ENCODE results near the gene KCTD1. TPM values are rescaled to one million over a fixed set of nuclear protein-coding genes. Genes with fewer than 3 reads are reported as not detected.

The KCTD1 gene
- total and polyA plus RNA-seq, 5 donors, result 31.4 to 51.8 (median 49.1) TPM

- 84% methylated on average over 3 of the region's 3 CpGs for WGBS
- no peaks in the 10 kb centered on the region for H3K27me3 ChIP-seq (ENCODE audit: control insufficient read depth, insufficient read depth)
- no peak overlapping the region for H3K4me3 ChIP-seq (ENCODE audit: low read length)
- DNase-seq, result no peak
- no peak overlapping the region for H3K27ac ChIP-seq (ENCODE audit: low read length)
- no peaks in the 10 kb centered on the region for H3K9me3 ChIP-seq (ENCODE audit: control insufficient read depth, low read length)
- H3K4me1 ChIP-seq (ENCODE audit: control insufficient read depth, insufficient read depth, low read length), result peaks cover 1% of the 10 kb centered on the region
- no peak for ATAC-seq
- intact Hi-C loops (cut with DNase I), result no loop called here
Observed at GRCh38 chr18:26456070-26456491, 92.3 kb downstream of the KCTD1 start.

- no peaks in the 10 kb centered on the region for H3K4me1 ChIP-seq (ENCODE audit: control insufficient read depth, insufficient read depth, low read length)
- no peaks in the 10 kb centered on the region for H3K27me3 ChIP-seq (ENCODE audit: control insufficient read depth, insufficient read depth)
- DNase-seq (no peak), ATAC-seq (no peak)
- WGBS, result 96% methylated on average over 15 of the region's 15 CpGs
- intact Hi-C loops (cut with DNase I), result no loop called here
- H3K9me3 ChIP-seq (ENCODE audit: control insufficient read depth, low read length), result no peaks in the 10 kb centered on the region
- H3K27ac ChIP-seq (ENCODE audit: low read length), result no peak overlapping the region
- no peak overlapping the region for H3K4me3 ChIP-seq (ENCODE audit: low read length)
Observed at GRCh38 chr18:26455639-26456038, 92.7 kb downstream of the KCTD1 start.

DNA sequence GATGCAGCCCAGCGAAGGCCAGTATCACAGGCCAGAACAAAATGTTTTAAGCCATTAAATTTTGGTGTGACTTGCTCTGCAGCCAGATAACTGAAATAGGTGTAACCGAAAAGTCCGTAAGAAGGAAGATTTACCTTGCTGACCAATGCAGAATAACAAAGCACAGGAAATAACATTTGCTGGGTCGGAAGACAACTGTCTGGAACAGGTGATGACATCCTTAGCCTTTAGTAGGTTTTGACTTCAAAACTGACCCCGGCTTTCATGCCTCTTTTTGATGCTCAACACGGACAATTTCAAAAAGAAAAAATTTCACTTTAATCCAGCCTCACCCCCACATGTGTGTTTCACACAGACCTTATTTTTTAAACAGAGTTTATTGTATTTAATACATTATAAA is 93.7 kb downstream of the KCTD1 start:
- intact Hi-C loops (cut with DNase I), result no loop called here
- Histone ChIP-seq H3K27me3 (ENCODE audit: control insufficient read depth, insufficient read depth) (no peaks in the 10 kb centered on the region), H3K4me3 (ENCODE audit: low read length) (no peak overlapping the region), H3K27ac (ENCODE audit: low read length) (no peak overlapping the region), H3K4me1 (ENCODE audit: control insufficient read depth, insufficient read depth, low read length) (no peaks in the 10 kb centered on the region), H3K9me3 (ENCODE audit: control insufficient read depth, low read length) (no peaks in the 10 kb centered on the region)
- 89% methylated on average over 6 of the region's 6 CpGs for WGBS
- DNase-seq (no peak), ATAC-seq (no peak)

- intact Hi-C loops (cut with DNase I), result no loop called here
- Histone ChIP-seq H3K27me3 (ENCODE audit: control insufficient read depth, insufficient read depth) (no peaks in the 10 kb centered on the region), H3K27ac (ENCODE audit: low read length) (no peak overlapping the region), H3K4me3 (ENCODE audit: low read length) (no peak overlapping the region), H3K9me3 (ENCODE audit: control insufficient read depth, low read length) (no peaks in the 10 kb centered on the region), H3K4me1 (ENCODE audit: control insufficient read depth, insufficient read depth, low read length) (no peaks in the 10 kb centered on the region)
- ATAC-seq (no peak), DNase-seq (no peak)
- WGBS, result 91% methylated on average over 3 of the region's 3 CpGs
Observed at GRCh38 chr18:26454192-26454591, 94.2 kb downstream of the KCTD1 start.

DNA sequence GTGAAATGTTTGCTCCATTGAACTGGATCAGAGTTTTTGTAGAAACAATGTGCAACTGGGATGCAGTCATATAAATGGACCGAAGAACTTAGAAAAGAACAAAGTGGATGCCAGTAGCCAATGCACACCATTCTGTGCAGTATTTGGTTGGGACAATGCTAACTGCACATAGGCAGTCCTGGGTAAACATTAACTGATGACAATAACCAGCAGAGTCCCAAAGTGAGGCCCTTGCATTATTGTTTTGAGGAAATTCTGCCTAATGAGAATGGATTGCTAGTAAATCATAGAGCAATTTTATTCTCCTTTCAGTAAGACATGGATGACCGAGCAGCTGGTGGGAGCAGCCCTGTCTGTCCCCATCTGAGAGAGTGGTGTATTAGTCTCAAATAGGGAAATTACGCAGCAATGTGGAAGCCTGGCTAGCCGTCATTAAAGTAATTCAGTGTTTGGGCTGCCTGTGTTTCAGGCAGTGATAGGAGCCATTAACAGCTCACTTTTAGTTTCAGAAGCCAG is 94.9 kb downstream of the KCTD1 start:
- Histone ChIP-seq H3K27me3 (ENCODE audit: control insufficient read depth, insufficient read depth) (no peaks in the 10 kb centered on the region), H3K9me3 (ENCODE audit: control insufficient read depth, low read length) (no peaks in the 10 kb centered on the region), H3K27ac (ENCODE audit: low read length) (no peak overlapping the region), H3K4me1 (ENCODE audit: control insufficient read depth, insufficient read depth, low read length) (no peaks in the 10 kb centered on the region), H3K4me3 (ENCODE audit: low read length) (no peak overlapping the region)
- DNase-seq, result no peak
- intact Hi-C loops (cut with DNase I), result no loop called here
- 86% methylated on average over 4 of the region's 4 CpGs for WGBS
- no peak for ATAC-seq

DNA sequence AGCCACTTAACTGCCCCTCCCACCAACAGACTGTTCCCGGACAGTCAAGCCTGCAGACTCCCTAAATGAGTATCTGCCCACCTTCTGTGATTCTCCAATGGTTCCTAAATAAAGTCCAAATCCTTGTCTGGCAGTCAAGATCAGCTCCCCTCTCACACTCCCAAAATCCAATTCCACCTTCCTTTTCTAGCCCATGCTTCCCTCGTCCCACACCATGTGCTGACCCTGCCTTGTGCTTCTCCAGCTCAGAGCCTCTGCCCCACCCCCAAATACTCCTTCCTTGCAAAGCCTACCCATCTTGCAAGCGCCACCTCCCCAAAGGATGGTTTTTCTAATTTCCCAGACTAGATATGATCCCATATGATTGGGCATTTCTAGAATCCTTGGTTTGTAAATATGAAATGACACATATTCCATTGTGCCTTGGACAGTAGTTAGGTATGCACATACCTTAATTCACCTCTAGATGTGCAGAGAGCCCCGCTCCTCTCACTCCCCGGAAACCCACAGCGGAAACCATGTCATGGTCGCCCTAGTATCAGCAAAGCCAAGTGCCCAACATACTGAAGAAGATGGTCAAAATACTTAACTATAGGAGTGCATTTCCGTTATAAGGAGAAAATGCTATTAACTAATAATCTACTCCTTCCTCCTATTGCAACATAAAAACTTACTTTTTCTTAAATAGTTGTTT is 97.2 kb downstream of the KCTD1 start:
- no peaks in the 10 kb centered on the region for H3K27me3 ChIP-seq (ENCODE audit: control insufficient read depth, insufficient read depth)
- no peaks in the 10 kb centered on the region for H3K9me3 ChIP-seq (ENCODE audit: control insufficient read depth, low read length)
- DNase-seq, result no peak
- no peaks in the 10 kb centered on the region for H3K4me1 ChIP-seq (ENCODE audit: control insufficient read depth, insufficient read depth, low read length)
- no peak overlapping the region for H3K27ac ChIP-seq (ENCODE audit: low read length)
- 86% methylated on average over 8 of the region's 8 CpGs for WGBS
- intact Hi-C loops (cut with DNase I), result no loop called here
- no peak overlapping the region for H3K4me3 ChIP-seq (ENCODE audit: low read length)
- ATAC-seq, result no peak

DNA sequence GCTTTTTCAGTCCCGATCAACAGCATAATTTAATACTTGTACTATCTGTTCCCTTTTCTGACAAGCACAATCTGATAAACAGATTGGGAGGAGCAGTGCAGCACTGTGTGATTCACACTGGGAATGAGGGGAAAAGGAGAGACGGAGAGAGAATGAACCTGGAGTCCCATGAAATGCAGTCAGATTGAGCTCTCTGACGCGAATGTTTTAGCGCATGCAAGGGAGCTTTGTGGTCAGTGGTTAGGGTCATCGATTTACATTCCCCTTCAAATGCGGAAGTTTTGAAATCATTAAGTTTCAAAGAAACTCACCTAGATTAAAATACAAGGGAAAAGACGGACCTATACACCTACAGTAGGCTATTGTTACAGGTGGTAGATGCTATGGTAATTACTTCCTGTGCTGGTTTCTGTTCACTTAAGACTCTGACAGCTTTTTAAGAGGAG is 99.6 kb downstream of the KCTD1 start:
- no peaks in the 10 kb centered on the region for H3K27me3 ChIP-seq (ENCODE audit: control insufficient read depth, insufficient read depth)
- WGBS, result 85% methylated on average over 8 of the region's 8 CpGs
- intact Hi-C loops (cut with DNase I), result no loop called here
- no peaks in the 10 kb centered on the region for H3K9me3 ChIP-seq (ENCODE audit: control insufficient read depth, low read length)
- H3K4me3 ChIP-seq (ENCODE audit: low read length), result no peak overlapping the region
- DNase-seq (no peak), ATAC-seq (no peak)
- no peaks in the 10 kb centered on the region for H3K4me1 ChIP-seq (ENCODE audit: control insufficient read depth, insufficient read depth, low read length)
- no peak overlapping the region for H3K27ac ChIP-seq (ENCODE audit: low read length)

DNA sequence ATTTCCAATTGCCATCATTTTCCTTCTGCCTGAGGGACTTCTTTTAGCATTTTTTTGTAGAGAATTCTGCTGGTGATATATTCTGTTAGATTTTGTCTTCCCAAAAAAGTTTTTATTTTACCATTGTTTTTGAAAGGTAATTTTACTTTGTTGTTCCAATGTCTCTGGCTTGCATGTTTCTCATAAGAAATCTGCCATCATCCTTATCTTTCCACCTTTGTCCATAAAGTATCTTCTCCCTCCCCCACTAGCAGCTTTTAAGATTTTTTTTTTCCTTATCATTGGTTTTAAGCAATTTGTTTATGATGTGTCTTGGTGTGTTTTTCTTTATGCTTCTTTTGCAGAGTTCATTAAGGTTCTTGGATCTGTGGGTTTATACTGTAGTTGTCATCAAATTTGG is 104.5 kb downstream of the KCTD1 start:
- DNase-seq (no peak), ATAC-seq (no peak)
- no peak overlapping the region for H3K4me3 ChIP-seq (ENCODE audit: low read length)
- H3K27ac ChIP-seq (ENCODE audit: low read length), result no peak overlapping the region
- no peaks in the 10 kb centered on the region for H3K9me3 ChIP-seq (ENCODE audit: control insufficient read depth, low read length)
- intact Hi-C loops (cut with DNase I), result no loop called here
- no peaks in the 10 kb centered on the region for H3K27me3 ChIP-seq (ENCODE audit: control insufficient read depth, insufficient read depth)
- no peaks in the 10 kb centered on the region for H3K4me1 ChIP-seq (ENCODE audit: control insufficient read depth, insufficient read depth, low read length)

- Histone ChIP-seq H3K4me3 (ENCODE audit: low read length) (no peak overlapping the region), H3K27ac (ENCODE audit: low read length) (no peak overlapping the region), H3K9me3 (ENCODE audit: control insufficient read depth, low read length) (no peaks in the 10 kb centered on the region), H3K4me1 (ENCODE audit: control insufficient read depth, insufficient read depth, low read length) (no peaks in the 10 kb centered on the region), H3K27me3 (ENCODE audit: control insufficient read depth, insufficient read depth) (no peaks in the 10 kb centered on the region)
- intact Hi-C loops (cut with DNase I), result no loop called here
- no peak for ATAC-seq
- DNase-seq, result no peak
- 36% methylated on average over 3 of the region's 3 CpGs for WGBS
Observed at GRCh38 chr18:26442126-26442525, 106.2 kb downstream of the KCTD1 start.

GRCh38 chr18:26440644-26441043 is 107.7 kb downstream of the KCTD1 start:
- Histone ChIP-seq H3K4me1 (ENCODE audit: control insufficient read depth, insufficient read depth, low read length) (peaks cover 3% of the 10 kb centered on the region), H3K27ac (ENCODE audit: low read length) (no peak overlapping the region), H3K4me3 (ENCODE audit: low read length) (no peak overlapping the region), H3K27me3 (ENCODE audit: control insufficient read depth, insufficient read depth) (no peaks in the 10 kb centered on the region), H3K9me3 (ENCODE audit: control insufficient read depth, low read length) (no peaks in the 10 kb centered on the region)
- ATAC-seq (peak; percentile 65 to 66), DNase-seq (no peak)
- intact Hi-C loops (cut with DNase I), result no loop called here
- 32% methylated on average over 8 of the region's 8 CpGs for WGBS

DNA sequence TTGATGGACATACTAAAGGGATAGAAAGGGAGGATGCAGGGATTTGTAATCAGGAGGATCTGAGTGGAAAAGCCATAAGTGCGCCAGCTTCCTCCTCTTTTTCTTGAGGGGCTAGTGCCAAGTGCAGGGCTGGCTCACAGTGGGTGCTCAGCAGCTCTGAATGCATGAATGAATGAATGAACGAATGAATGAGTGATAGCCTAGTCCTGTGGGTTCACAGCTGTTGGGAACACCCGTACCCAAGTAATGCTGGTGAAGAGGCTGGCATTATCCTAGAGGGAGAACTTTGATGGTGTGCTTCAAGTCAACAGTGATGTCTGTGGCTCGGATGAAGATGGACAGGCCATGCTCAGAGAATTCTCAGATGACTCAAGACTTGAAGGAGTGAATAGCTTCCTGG is 108.8 kb downstream of the KCTD1 start:
- DNase-seq (no peak), ATAC-seq (no peak)
- WGBS, result 89% methylated on average over 4 of the region's 4 CpGs
- H3K9me3 ChIP-seq (ENCODE audit: control insufficient read depth, low read length), result no peaks in the 10 kb centered on the region
- intact Hi-C loops (cut with DNase I), result no loop called here
- H3K4me1 ChIP-seq (ENCODE audit: control insufficient read depth, insufficient read depth, low read length), result peaks cover 3% of the 10 kb centered on the region
- no peaks in the 10 kb centered on the region for H3K27me3 ChIP-seq (ENCODE audit: control insufficient read depth, insufficient read depth)
- no peak overlapping the region for H3K4me3 ChIP-seq (ENCODE audit: low read length)
- no peak overlapping the region for H3K27ac ChIP-seq (ENCODE audit: low read length)

DNA sequence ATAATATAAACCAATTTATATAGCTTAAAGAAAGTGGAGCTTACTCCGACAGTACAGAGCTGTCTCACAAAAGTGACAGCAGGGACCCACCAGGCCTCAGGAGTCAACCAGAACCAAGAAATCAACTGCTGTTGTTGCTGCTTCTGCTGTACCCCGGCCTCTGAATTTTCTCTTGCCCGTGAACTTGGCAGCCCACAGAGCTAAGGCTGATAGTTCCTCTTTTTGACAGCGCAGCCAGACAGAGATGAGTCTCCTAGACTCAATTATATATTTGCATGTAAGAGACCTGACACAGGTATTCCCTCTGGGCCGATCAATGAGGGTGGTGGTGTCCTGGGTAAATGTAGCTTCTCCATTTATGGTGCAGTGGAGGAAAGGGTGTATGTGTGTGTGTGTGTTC is 109.4 kb downstream of the KCTD1 start:
- DNase-seq (no peak), ATAC-seq (no peak)
- Histone ChIP-seq H3K27ac (ENCODE audit: low read length) (no peak overlapping the region), H3K9me3 (ENCODE audit: control insufficient read depth, low read length) (no peaks in the 10 kb centered on the region), H3K27me3 (ENCODE audit: control insufficient read depth, insufficient read depth) (no peaks in the 10 kb centered on the region), H3K4me3 (ENCODE audit: low read length) (no peak overlapping the region), H3K4me1 (ENCODE audit: control insufficient read depth, insufficient read depth, low read length) (peaks cover 3% of the 10 kb centered on the region)
- WGBS, result 89% methylated on average over 5 of the region's 5 CpGs
- intact Hi-C loops (cut with DNase I), result no loop called here
